ENCODE measurements around the gene ABCD4.

- TF ChIP-seq, protein P1, sequence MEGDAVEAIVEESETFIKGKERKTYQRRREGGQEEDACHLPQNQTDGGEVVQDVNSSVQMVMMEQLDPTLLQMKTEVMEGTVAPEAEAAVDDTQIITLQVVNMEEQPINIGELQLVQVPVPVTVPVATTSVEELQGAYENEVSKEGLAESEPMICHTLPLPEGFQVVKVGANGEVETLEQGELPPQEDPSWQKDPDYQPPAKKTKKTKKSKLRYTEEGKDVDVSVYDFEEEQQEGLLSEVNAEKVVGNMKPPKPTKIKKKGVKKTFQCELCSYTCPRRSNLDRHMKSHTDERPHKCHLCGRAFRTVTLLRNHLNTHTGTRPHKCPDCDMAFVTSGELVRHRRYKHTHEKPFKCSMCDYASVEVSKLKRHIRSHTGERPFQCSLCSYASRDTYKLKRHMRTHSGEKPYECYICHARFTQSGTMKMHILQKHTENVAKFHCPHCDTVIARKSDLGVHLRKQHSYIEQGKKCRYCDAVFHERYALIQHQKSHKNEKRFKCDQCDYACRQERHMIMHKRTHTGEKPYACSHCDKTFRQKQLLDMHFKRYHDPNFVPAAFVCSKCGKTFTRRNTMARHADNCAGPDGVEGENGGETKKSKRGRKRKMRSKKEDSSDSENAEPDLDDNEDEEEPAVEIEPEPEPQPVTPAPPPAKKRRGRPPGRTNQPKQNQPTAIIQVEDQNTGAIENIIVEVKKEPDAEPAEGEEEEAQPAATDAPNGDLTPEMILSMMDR (conservative IDR thresholded peaks at IDR 0.05; ENCODE audit: low read depth in 2 of 2), result no peak
- TF ChIP-seq EZH2 (IDR thresholded peaks at IDR 0.05; ENCODE audit: low read depth, unreplicated experiment) (no peak), POLR2AphosphoS5 (IDR thresholded peaks at IDR 0.05; ENCODE audit: low read depth) (no peak), EZH2phosphoT487 (IDR thresholded peaks at IDR 0.05; ENCODE audit: unreplicated experiment) (no peak), CREB1 (CRISPR knock-in tag; IDR thresholded peaks at IDR 0.05; ENCODE audit: low read depth) (no peak), ZNF114 (CRISPR knock-in tag; IDR thresholded peaks at IDR 0.05) (no peak), ETS1 (IDR thresholded peaks at IDR 0.05) (no peak), JUNB (IDR thresholded peaks at IDR 0.05; ENCODE audit: unreplicated experiment) (no peak)
- TF ChIP-seq, protein P2, sequence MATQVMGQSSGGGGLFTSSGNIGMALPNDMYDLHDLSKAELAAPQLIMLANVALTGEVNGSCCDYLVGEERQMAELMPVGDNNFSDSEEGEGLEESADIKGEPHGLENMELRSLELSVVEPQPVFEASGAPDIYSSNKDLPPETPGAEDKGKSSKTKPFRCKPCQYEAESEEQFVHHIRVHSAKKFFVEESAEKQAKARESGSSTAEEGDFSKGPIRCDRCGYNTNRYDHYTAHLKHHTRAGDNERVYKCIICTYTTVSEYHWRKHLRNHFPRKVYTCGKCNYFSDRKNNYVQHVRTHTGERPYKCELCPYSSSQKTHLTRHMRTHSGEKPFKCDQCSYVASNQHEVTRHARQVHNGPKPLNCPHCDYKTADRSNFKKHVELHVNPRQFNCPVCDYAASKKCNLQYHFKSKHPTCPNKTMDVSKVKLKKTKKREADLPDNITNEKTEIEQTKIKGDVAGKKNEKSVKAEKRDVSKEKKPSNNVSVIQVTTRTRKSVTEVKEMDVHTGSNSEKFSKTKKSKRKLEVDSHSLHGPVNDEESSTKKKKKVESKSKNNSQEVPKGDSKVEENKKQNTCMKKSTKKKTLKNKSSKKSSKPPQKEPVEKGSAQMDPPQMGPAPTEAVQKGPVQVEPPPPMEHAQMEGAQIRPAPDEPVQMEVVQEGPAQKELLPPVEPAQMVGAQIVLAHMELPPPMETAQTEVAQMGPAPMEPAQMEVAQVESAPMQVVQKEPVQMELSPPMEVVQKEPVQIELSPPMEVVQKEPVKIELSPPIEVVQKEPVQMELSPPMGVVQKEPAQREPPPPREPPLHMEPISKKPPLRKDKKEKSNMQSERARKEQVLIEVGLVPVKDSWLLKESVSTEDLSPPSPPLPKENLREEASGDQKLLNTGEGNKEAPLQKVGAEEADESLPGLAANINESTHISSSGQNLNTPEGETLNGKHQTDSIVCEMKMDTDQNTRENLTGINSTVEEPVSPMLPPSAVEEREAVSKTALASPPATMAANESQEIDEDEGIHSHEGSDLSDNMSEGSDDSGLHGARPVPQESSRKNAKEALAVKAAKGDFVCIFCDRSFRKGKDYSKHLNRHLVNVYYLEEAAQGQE (IDR thresholded peaks at IDR 0.05; ENCODE audit: unreplicated experiment), result no peak
Observed at GRCh38 chr14:74237441-74237840, 65.3 kb downstream of the ABCD4 start.
